ENCODE results near the gene MYH6.
A peak's percentile ranks its signal among the peaks of the same experiment; 100 is the strongest.
"Not testable (repeated sequence)": the region's sequence is repeated elsewhere in the genome, so short reads cannot be mapped to it uniquely, and the experiment has no call there.

MYH6 gene

DNA sequence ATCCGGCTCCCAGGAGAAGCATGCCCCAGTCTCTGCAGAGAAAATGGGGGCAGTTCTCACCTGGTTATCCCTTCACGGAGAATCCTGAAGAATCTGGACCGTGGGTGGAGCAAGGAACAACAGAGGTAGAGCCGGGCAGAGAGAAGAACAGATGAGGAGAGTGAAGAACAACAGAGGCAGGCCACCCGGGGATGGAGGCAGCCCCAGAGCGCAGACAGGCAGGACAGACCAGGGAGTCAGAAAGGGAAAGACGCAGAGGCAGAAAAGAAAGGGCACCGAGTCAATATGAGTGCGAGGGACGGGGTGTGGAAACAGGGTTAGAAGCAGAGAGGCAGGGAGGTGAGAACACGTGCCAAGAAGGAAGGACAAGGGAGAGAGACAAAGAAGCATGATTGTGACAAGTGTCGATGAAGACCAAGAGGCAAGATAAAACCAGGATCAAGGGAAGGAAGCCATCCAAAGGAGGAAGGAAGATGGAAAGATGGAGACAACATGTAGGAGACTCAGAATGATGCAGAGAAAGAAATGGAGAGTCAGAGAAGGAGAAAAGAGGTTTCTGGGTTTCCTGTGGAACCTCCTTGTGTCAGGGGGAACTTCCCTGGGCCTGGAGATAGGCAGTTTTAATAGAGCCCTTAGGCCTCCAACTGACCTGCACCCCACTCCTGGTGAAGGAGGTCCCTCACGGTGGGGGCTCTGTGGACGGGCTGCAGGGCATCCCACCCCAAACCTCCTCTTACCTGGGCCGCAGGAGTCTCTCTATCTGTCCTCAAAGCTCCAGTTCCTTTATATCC is at the start of gene MYH6:
Gene MYH6 (minus strand): TSS at position 758 of the 791 bp plus-strand sequence. CDS start 1,050 bp downstream, outside the sequence.
- in situ Hi-C loops (cut with HindIII; ENCODE audit: low pct_ligation_motif_present, low sequenced_read_pairs), result no loop called here
- TF ChIP-seq, protein P1, sequence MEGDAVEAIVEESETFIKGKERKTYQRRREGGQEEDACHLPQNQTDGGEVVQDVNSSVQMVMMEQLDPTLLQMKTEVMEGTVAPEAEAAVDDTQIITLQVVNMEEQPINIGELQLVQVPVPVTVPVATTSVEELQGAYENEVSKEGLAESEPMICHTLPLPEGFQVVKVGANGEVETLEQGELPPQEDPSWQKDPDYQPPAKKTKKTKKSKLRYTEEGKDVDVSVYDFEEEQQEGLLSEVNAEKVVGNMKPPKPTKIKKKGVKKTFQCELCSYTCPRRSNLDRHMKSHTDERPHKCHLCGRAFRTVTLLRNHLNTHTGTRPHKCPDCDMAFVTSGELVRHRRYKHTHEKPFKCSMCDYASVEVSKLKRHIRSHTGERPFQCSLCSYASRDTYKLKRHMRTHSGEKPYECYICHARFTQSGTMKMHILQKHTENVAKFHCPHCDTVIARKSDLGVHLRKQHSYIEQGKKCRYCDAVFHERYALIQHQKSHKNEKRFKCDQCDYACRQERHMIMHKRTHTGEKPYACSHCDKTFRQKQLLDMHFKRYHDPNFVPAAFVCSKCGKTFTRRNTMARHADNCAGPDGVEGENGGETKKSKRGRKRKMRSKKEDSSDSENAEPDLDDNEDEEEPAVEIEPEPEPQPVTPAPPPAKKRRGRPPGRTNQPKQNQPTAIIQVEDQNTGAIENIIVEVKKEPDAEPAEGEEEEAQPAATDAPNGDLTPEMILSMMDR (IDR thresholded peaks at IDR 0.05; ENCODE audit: low read depth, low read length, missing control alignments), result no peak
- H3K36me3 ChIP-seq (replicated peaks), result no peaks in the 10 kb centered on the region
- DNase-seq, result no peak
- H3K27me3 ChIP-seq (replicated peaks), result no peaks in the 10 kb centered on the region
- no peak within 1 kb of the TSS for H3K4me3 ChIP-seq (ENCODE audit: low read depth, low read length)
- H3K27ac ChIP-seq, result no peak within 1 kb of the TSS

- in situ Hi-C loops (cut with HindIII; ENCODE audit: low pct_ligation_motif_present, low sequenced_read_pairs); H3K27ac ChIP-seq; H3K36me3 ChIP-seq (replicated peaks); H3K4me3 ChIP-seq (ENCODE audit: low read depth, low read length); DNase-seq; H3K27me3 ChIP-seq (replicated peaks): not testable (repeated sequence)
- TF ChIP-seq, protein P1 (IDR thresholded peaks at IDR 0.05; ENCODE audit: low read depth, low read length, missing control alignments), result peak; percentile 40
Observed at GRCh38 chr14:23456883-23457586, 49.0 kb upstream of the MYH6 start.

DNA sequence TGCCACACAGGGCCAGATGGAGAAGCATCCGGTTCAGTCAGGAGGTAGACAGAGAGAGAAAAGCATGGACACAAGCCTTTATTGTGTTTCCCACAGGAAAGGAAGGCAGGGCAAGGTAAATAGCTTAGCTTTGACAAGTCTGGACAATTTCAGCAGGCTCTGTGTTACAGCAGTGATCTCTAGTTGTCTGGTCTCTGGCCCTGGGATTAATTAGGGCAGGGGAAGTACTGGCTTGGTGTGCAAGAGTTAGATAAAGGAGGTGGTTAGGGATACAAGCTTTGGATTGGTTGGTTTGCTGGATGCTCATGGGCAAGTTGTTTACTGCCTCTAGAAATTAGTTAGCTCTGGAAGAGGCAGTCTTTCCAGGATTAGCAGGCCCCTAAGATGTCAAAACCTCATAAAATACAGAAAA is 46.4 kb upstream of the MYH6 start:
- H3K27ac ChIP-seq, result no peak overlapping the region
- in situ Hi-C loops (cut with HindIII; ENCODE audit: low pct_ligation_motif_present, low sequenced_read_pairs), result no loop called here

GRCh38 chr14:23452237-23452636 is 44.2 kb upstream of the MYH6 start:
- no peak overlapping the region for H3K27ac ChIP-seq
- in situ Hi-C loops (cut with HindIII; ENCODE audit: low pct_ligation_motif_present, low sequenced_read_pairs), result no loop called here
- H3K4me3 ChIP-seq (ENCODE audit: low read depth, low read length), result no peak overlapping the region
- no peaks in the 10 kb centered on the region for H3K27me3 ChIP-seq (replicated peaks)
- no peak for DNase-seq
- TF ChIP-seq, protein P1 (IDR thresholded peaks at IDR 0.05; ENCODE audit: low read depth, low read length, missing control alignments), result no peak
- H3K36me3 ChIP-seq (replicated peaks), result no peaks in the 10 kb centered on the region

More for the DNA sequence above, 46.4 kb upstream of the MYH6 start:
- Histone ChIP-seq H3K36me3 (replicated peaks) (no peaks in the 10 kb centered on the region), H3K27me3 (replicated peaks) (no peaks in the 10 kb centered on the region), H3K4me3 (ENCODE audit: low read depth, low read length) (no peak overlapping the region)
- TF ChIP-seq, protein P1 (IDR thresholded peaks at IDR 0.05; ENCODE audit: low read depth, low read length, missing control alignments), result no peak
- DNase-seq, result no peak

- TF ChIP-seq, protein P1 (IDR thresholded peaks at IDR 0.05; ENCODE audit: low read depth, low read length, missing control alignments), result no peak
- H3K27me3 ChIP-seq (replicated peaks), result no peaks in the 10 kb centered on the region
- no peaks in the 10 kb centered on the region for H3K36me3 ChIP-seq (replicated peaks)
- DNase-seq, result no peak
- in situ Hi-C loops (cut with HindIII; ENCODE audit: low pct_ligation_motif_present, low sequenced_read_pairs), result no loop called here
- H3K27ac ChIP-seq, result no peak overlapping the region
- no peak overlapping the region for H3K4me3 ChIP-seq (ENCODE audit: low read depth, low read length)
Observed at GRCh38 chr14:23450379-23450778, 42.3 kb upstream of the MYH6 start.
